NCI-H1105 treated with DMSO at 0.1 percent for 48 hours (cell line): ENCODE measurements around the gene STN1.

Source experiments
- DNase-seq: peaks from one replicate; lab custom pipeline; 2025; lab: John Stamatoyannopoulos, UW

The STN1 gene

DNA sequence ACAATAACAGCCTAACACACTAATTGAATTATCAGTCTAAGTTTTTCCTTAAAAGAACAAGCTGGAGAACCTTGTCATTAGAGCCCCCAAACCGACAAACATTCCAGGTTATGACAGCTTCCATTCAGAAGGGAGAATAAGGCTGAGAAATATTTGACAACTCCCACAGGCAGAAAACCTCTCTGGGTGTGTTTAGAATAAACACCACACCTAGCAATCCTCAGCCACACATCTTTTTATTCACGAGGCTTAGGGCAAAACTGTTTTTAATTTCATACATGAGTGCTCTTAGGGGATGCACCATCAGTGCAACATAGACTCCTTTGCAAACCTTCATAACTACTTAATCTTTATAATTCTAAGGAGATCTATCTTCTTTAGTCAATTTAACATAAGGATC lies 24.2 kb downstream of the STN1 start:
- no peak for DNase-seq

DNA sequence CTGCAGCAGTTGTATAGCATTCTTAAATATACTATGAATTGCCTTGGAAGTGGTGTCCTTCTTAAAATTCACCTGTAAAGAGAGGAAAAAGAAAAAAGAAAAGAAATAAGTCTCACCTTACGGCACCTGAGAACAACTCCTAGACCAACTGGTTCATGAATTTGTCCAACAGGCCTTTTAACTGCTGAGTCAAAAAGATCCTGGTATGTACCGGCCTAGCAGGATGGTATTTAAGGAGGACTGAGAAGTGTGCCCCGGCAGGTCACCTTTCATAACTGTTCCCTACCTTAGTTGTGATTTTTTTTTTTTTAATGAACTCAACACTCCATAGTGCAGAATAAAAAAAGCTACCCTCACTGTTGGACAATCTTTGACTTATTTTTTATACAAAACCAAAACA lies 25.8 kb downstream of the STN1 start:
- DNase-seq = no peak

DNA sequence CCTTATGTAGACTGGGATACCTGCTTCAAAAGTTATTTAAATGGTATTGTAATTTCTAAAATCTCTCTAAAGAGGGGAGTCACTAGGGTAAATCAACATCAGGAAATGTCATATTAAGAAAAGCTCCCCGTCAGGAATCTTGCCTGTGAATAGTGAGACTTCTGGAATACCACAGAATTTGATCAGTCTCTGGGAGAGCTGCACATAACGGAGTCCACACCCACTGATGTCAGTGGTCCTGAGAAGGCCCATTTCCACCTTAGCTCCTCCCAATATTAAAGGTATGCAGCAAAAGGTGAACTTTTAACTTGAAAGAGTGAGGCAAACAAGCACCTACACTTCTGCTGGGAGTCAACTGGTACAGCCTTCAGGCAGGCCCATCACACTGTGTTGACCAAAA lies 27.3 kb downstream of the STN1 start:
- DNase-seq = no peak

DNA sequence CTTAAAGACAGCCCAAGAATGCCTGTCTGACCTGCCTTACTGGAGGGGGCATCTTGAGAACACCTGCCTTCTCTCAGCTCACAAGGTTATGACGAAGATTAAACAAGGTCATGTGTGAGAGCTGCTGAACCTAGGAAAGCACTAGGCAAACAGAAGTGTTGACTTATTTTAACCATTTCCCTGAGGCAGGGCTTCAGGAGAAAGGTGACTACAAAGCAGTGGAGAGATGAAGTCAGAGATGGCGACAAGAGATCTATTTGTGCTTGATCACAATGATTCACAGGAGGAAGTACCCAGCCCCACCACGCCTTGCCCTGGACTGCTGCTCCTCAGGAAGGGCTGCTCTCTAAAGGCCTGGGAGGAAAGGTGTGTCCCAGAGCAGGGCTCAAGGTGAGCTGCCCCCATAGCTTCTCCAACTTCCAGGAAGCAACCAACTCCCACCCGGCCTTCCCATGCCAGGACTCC lies 27.8 kb downstream of the STN1 start:
- DNase-seq = no peak

DNA sequence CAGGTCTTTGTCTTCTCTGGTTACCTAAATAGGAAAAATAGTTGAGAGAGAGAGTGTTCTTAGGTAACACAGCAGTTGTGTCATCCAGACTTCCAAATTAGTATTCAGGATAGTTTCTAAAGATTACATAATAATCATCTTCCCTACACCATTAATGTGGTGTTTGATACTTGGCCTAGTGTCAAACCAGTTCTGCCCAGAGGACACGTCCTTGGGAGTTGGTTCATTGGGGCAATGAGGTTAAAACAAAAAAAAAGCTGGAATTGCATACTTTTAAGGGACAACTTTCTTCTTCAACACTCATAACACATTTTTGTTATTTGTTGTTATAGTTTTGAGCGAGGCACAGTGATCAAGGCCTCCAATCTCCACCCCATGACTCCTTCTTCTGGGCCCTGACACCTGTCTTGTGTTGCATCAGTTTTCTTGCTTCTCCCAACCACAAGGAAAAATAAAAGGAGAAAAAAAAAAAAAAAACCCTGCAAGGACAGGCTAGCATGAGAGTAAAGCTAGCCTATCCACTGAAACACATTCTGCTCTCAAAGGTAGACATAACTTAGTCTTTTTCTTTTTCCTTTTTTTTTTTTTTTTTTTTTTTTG lies 28.8 kb downstream of the STN1 start:
- no peak for DNase-seq

DNA sequence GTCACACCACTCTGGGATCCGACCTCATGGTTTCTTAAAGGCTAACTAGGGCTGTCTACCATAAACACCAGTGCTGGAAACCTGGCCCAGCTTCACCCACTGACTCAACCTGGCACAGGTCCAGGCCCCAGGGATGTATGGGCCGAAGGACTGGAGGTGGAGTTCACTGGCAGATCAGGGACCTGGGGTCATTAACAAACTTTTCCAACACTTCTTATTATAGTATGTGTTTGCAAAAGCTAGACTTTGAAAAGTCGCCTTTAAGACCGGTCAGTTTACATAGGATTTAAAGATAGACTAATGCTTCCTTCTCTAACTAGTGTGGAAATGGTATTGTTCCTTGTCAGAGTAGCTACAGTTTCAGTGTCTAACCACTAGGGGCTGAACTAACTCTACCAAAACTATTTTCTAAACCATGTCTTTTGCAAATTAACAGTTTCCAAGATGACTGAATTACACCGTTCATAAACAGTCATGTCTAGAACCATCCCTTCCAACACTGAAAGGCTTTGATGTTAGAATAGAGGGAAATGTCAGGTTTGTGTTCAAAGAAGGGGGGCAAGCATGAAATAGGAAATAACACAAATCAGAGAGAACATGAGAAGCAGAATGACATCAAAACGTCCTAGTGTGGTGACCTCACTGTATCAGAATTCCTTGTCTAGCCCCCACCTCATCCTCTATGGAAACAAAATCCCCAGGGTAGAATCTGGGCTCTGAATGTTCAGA lies 29.7 kb downstream of the STN1 start:
- DNase-seq = peak; percentile 60

DNA sequence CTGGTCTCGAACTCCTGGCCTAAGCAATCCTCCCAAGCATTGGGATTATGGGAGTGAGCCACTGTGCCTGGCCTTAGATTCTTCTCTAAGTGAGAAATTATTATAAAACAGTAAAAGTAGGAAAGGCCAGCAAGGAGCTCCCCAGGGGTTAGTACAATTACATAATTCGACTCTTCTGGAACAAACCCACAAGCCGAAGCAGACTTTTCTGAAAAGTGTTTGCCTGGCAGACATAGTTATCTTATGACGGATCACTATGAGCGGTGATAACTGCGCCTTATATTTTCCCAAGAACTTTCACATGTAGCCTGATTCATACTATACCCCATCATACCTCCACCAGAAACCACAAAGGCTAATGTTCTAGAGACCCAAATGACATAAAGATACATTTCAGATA lies 32.4 kb downstream of the STN1 start:
- no peak for DNase-seq

DNA sequence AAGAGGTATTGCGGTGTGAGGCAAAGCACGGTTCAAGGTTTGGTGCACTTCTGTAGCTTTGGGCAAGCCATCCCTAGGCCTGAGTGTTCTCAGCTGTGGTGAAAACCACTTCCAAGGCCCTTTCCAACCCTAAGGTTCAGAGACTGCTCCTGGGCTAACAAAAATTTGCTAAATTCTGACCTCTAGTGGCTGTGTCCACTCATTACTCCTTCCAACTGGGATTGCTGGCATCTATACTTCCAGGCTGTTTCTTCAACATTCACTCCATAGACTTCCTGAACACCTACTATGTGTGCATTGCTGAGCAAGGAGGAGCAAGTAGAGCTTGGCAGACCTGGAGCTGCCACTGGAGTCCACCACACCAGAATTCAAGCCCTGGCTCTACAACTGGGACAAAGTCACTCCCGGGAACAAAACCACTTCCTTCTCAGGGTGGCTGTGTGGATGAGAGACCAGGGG lies 33.3 kb downstream of the STN1 start:
- peak; percentile 33 for DNase-seq

DNA sequence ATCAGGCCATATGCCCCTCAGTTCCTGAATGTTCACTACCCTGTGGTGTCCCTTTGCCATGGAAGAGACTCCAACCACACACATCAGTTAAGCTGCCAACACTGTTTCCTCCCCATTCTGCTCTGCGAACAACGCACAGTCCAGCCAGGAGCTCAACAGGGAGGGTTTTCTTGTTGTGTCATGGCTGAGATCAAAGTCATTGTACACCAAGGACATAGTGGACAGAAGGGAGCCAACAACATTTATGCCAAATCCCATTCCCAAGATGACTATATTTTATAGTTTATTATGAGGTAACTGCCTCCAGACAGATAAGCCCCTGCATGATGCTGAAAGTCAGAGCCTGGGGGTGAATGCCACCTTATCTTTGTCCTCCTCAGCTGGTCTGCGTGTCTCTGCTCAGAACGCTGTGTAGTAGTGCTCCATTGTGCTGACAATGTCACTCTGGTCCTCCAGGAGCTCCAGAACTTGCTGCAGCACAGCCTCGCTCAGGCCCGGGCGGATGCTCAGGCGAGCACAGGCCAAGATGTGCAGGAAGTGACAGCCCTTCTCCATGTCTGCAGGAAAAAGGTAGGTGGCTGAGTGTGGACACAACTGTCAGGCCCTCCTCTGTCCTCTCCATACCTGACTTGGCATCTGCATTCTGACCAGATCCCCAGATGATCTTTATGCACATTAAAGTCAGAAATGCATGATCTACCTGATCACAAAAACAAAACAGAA lies 35.5 kb downstream of the STN1 start:
- no peak for DNase-seq

DNA sequence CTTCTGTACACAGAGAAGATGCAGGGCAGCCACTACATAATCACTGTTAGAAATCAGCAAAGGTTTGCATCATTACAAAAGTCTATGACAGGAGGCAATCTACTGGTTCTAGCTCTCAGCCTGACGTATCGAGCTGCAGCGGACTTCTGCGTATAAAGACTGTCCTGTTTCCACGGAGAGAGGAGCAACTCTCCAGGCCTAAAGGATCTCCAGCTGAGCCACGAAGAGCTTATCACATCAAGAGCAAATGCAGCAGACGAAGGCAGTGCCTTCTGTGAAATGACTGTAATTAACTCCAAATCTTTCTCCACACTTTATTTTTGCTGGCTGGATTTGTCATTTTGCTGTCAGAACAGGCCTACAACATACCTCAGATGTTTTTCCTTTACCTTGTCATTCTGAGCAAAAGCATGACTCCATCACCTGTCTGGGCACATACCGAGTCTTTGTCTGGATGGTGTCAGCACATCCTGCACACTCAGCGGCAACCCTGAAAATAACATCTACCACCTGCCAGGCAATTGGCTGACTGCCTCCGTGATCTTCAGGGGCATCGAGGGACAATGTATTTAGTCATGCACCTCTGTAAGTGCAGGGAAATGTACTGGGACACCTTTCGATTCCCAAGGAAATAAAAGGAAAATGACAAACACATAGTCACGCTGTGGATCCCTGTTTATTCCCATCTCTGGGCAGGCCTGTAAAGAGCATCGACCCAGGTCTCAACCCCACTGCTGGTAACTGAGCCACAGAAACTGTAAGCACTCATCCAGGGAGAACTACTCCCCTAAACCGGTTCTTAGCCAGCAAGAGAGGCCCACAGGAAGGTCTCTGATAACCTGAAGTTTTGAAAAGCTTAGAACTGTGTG lies 36.3 kb downstream of the STN1 start:
- DNase-seq = peak; percentile 77

DNA sequence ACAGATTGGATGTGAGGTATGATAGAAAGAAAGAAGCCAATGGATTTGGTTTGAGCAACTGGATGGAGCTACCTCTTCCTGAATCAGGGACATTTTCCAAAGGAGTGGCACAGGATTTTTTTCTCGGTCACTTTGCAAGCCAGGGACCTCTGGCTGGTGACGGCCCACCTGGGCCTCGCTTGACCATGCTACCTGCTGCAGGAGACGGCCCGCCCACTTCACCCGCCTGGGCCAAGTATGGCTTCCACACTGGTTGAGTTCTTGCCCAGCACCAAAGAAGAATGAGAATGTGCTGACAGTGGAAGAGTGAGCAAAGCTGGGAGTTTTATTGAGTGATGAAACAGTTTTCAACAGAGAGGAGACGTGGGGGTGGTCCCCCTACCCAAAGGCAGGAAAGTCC lies 38.2 kb downstream of the STN1 start:
- DNase-seq = no peak

DNA sequence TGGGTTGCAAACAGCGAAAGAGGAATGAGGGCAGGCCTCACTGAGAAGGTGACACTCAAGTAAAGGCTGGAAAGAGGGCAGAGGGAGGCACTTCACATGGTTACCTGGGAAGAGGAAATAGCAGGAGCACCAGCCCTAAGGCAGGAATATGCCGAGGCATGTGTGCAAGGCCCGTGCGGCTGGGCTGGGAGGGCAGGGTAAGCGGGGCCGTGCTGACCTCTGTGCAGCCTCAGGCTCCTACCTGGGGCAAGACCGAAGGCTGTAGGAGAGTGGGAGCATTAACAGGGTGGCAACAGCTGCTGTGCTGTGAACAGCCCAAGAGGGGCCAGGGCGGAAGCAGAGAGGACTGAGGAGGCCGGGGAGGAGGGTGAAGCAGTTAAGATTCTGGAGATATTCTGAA lies 38.6 kb downstream of the STN1 start:
- DNase-seq = no peak

DNA sequence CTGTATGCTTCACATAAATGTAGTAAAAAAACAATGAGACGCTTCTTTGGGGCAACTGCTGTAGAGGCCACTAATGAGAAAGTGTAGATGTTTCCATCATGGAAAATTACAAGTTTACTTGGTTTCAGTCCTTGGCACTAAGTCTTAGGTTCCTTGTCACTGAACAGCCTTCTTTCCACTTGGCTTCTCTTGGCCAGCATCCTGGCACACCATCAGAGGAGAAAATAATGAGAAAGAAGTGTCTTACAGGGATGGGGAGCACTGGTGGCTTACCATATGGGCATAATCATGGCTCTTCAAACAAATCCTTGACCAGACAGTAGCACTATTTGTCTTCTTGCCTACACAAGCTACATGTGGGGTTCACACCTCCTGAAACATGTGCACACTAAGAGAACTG lies 40.1 kb downstream of the STN1 start:
- no peak for DNase-seq

DNA sequence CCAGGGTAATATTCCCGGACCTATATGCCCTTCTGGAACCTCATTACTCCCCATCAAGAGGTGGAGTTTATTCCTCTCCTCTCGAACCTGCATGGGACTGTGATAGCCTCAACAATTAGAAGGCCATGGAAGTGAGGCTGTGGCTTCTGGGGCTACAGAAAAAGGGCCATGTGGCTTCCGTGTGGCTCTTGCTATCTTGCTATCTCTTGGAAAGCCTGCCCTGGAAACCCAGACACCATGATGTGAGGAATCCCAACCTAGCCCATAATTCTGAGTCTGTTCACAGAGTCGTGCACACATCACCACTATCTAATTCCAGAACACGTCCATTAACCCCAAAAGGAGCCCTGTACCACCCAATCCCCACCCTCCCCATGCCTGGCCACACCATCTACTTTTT lies 41.8 kb downstream of the STN1 start:
- DNase-seq = no peak

DNA sequence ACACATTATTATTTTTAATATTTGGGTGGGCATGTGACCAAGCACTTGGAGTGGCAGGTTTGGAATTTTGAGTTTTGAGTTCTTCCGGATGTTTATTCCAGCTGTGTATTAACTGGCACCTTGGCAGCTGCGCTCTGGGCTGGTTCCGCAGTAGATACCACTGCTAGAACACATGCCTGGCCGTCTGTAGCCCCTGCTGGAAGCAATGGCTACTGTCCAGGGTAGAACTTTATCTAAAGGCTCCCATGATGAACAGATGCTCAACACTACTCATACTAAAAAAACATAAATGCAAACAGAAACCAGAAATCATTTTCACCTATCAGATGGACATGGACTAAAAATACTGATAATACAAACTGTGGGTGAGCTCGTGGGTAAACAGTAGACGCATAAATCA lies 43.3 kb downstream of the STN1 start:
- no peak for DNase-seq

DNA sequence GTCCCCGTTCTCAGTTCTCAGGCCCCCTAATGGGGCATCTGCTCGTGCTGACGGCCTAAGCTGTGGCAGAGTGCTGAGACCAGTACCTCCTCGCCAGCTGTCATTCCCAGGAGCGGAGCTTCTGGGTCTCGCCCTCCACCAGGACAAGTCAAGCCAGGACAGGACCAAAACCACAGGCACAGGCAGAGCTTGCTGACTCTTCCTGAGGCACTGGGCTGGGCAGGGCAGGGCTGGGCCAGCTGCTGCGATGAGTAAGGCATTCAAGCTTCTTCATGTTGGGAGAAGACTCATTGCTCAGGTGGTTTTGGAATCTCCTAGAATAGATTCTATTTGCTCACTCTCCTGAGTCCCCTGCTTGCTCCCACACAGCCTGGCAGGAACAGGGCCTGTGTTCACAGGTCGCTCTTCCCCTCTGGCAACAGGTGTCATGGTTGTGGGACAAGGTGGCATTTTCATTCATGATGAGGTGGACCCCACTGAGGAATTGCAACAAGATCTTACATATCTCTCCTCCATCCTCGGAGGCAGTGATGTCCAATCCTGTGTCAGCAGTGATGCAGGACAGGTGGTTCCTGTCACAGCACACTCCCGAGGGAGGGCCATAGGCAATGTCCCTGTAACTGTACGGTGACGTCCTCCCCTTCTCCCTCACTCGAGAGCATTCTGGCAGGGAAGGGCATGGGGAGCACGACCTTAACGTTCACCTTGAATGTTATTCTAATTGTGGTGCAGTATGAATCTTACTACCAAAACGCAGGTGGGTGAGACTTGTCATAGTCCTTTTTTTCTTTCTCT lies 45.6 kb downstream of the STN1 start:
- no peak for DNase-seq

DNA sequence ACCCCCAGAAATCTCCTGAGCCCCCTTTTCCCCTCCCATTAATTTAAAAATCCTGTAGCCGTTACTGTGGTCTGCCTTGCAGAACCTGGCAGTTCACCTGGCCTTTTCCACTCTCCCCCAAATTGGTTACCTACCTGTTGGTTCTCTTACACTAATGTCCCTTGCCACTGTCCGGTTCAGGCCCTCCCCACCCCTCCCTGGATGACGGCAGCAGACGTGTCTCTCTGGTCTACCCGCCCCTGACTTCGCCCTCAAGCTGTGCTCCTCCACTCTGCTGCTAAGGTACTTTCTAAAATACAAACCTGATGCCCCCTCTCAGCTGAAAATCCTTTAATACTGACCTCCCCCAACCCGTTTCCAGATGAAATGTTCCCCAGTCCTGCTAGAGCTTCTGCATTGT lies 47.0 kb downstream of the STN1 start:
- no peak for DNase-seq

DNA sequence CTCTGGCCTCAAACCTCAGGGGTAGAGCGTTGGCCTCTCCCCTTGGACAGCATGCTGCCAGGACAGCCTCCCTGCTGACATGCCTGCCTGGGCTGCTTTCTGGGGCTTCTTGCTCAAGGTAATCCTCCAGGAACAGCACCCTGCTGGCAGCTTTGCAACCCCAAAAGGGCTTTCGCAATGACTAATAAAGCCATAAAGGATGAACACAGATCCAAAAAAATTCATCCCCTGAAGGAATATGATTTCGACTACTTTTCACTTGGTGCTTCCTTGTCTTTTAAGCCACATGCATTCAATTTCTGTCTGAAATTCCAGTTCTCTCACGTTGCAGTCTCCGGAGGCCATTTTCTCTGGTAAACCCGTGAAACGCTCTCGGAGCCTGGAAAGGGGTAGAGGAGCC lies 47.5 kb downstream of the STN1 start:
- no peak for DNase-seq

DNA sequence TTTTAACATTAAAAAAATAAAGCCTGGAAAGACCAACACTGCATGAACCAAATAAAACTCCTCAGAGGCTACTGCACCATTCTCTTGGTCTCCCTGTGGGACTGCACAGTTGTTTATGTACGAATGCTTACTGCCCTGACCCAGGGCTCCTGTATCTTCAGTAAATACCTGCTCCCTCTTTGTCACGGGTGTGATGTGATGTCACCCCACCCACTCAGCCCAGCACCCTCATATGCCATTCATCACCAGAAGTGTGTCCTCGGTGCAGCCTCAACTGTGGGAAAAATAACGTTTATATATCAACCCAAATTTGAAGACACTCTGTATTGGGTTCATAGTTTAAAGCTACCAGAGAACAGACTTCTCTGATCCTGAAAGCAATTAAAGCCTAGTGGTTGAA lies 48.6 kb downstream of the STN1 start:
- no peak for DNase-seq

DNA sequence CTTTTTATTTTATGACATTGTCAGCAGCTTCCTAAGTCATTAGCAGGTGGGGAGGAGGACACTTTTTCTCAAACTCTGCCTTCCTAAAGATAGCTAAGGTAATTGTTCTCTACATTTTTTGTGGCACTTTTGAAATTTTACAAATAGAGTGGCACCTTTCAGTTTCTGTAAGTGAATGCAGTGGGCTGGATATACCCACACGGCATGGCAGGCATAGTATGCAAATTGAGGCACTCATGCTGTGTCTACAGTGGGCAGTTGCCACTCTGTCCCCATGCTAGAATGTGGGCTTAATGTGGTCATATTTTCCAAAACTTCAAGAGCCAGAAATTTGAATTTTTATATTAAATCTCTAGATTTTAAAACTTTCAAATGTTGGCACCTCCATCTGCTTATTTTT lies 49.8 kb downstream of the STN1 start:
- DNase-seq = no peak

DNA sequence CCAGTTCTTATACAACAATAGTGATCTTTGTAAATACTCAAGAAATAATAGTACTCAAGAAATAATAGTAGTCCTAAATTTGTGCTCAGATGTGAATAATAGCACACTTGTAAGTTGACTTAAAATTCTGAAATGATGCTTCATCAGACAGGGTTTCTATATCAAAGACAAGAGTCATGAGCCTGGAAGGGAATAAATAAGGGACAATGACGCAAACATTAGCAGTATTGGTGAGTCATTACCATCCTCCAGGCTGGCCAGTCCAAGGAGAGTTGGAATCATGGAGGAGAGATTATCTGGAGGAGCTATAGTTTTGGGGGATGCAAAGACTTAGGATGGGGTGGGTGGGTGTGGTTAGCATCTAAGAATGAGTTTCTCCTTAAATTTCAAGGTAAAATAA lies 56.5 kb downstream of the STN1 start:
- DNase-seq = no peak
